Activated T-cell treated with anti-CD3 and anti-CD28 coated beads, Interleukin-2, amount 50 U/mL, for 24 hours (primary cell): ENCODE data around the gene RPA1.

Source experiments
- DNase-seq: peaks from one replicate; pipeline ENCODE4 v3.0.0-alpha.2; 2020
- H3K27ac Mint-ChIP-seq: 2 replicates; pipeline ENCODE4 v1.8.0; 2020; ENCODE audit warnings: mild to moderate bottlenecking, mixed read lengths
- H3K27me3 Mint-ChIP-seq: 2 replicates; pipeline ENCODE4 v1.8.0; 2020; ENCODE audit warnings: mixed read lengths
- H3K36me3 Mint-ChIP-seq: 2 replicates; pipeline ENCODE4 v1.8.0; 2020; ENCODE audit warnings: low read depth, mixed read lengths
- H3K4me1 Mint-ChIP-seq: 2 replicates; pipeline ENCODE4 v1.8.0; 2020; ENCODE audit warnings: low read depth, mixed read lengths
- H3K4me3 Mint-ChIP-seq: 2 replicates; pipeline ENCODE4 v1.8.0; 2020; ENCODE audit warnings: mild to moderate bottlenecking, moderate library complexity, mixed read lengths
- H3K9me3 Mint-ChIP-seq: 2 replicates; pipeline ENCODE4 v1.8.0; 2020; ENCODE audit warnings: mixed read lengths

The RPA1 gene

GRCh38 chr17:1920948-1921351, 91.1 kb downstream of the RPA1 start:
- DNase-seq: no peak
- no peaks in the 10 kb centered on the region for H3K9me3 Mint-ChIP-seq
- no peak overlapping the region for H3K4me3 Mint-ChIP-seq
- no peaks in the 10 kb centered on the region for H3K36me3 Mint-ChIP-seq
- peaks cover 1% of the 10 kb centered on the region for H3K27me3 Mint-ChIP-seq
- H3K4me1 Mint-ChIP-seq: no peaks in the 10 kb centered on the region
- no peak overlapping the region for H3K27ac Mint-ChIP-seq

- no peaks in the 10 kb centered on the region for H3K27me3 Mint-ChIP-seq
- no peak overlapping the region for H3K4me3 Mint-ChIP-seq
- no peaks in the 10 kb centered on the region for H3K9me3 Mint-ChIP-seq
- DNase-seq: no peak
- no peaks in the 10 kb centered on the region for H3K4me1 Mint-ChIP-seq
- H3K27ac Mint-ChIP-seq: no peak overlapping the region
- H3K36me3 Mint-ChIP-seq: no peaks in the 10 kb centered on the region
These were observed 99.2 kb downstream of the RPA1 start for GRCh38 chr17:1928976-1929375.

GRCh38 chr17:1930337-1930645, 100.5 kb downstream of the RPA1 start:
- Mint-ChIP-seq H3K36me3 (no peaks in the 10 kb centered on the region), H3K27me3 (no peaks in the 10 kb centered on the region), H3K4me3 (no peak overlapping the region), H3K9me3 (no peaks in the 10 kb centered on the region), H3K4me1 (no peaks in the 10 kb centered on the region), H3K27ac (no peak overlapping the region)
- DNase-seq: no peak

GRCh38 chr17:1931844-1932579, 102.2 kb downstream of the RPA1 start:
- DNase-seq: no peak

GRCh38 chr17:1933875-1934715, 104.3 kb downstream of the RPA1 start:
- H3K36me3 Mint-ChIP-seq: no peaks in the 10 kb centered on the region
- no peak overlapping the region for H3K4me3 Mint-ChIP-seq
- H3K27ac Mint-ChIP-seq: no peak overlapping the region
- no peak for DNase-seq
- no peaks in the 10 kb centered on the region for H3K4me1 Mint-ChIP-seq
- no peaks in the 10 kb centered on the region for H3K27me3 Mint-ChIP-seq
- H3K9me3 Mint-ChIP-seq: no peaks in the 10 kb centered on the region

More at GRCh38 chr17:1931844-1932579, 102.2 kb downstream of the RPA1 start:
- Mint-ChIP-seq H3K27me3 (no peaks in the 10 kb centered on the region), H3K4me3 (no peak overlapping the region), H3K9me3 (no peaks in the 10 kb centered on the region), H3K36me3 (no peaks in the 10 kb centered on the region), H3K4me1 (no peaks in the 10 kb centered on the region), H3K27ac (no peak overlapping the region)

- Mint-ChIP-seq H3K36me3 (no peaks in the 10 kb centered on the region), H3K27ac (no peak overlapping the region), H3K9me3 (no peaks in the 10 kb centered on the region), H3K4me1 (no peaks in the 10 kb centered on the region), H3K27me3 (no peaks in the 10 kb centered on the region), H3K4me3 (no peak overlapping the region)
- DNase-seq: no peak
These were observed 105.1 kb downstream of the RPA1 start for GRCh38 chr17:1934901-1935300.

GRCh38 chr17:1936766-1937165, 107.0 kb downstream of the RPA1 start:
- no peak for DNase-seq
- no peaks in the 10 kb centered on the region for H3K36me3 Mint-ChIP-seq
- H3K4me1 Mint-ChIP-seq: no peaks in the 10 kb centered on the region
- H3K27me3 Mint-ChIP-seq: no peaks in the 10 kb centered on the region
- H3K9me3 Mint-ChIP-seq: no peaks in the 10 kb centered on the region
- H3K4me3 Mint-ChIP-seq: no peak overlapping the region
- H3K27ac Mint-ChIP-seq: no peak overlapping the region

- no peak for DNase-seq
- no peak overlapping the region for H3K4me3 Mint-ChIP-seq
- H3K27ac Mint-ChIP-seq: no peak overlapping the region
- H3K9me3 Mint-ChIP-seq: no peaks in the 10 kb centered on the region
- no peaks in the 10 kb centered on the region for H3K4me1 Mint-ChIP-seq
- no peaks in the 10 kb centered on the region for H3K27me3 Mint-ChIP-seq
- H3K36me3 Mint-ChIP-seq: no peaks in the 10 kb centered on the region
These were observed 107.7 kb downstream of the RPA1 start for GRCh38 chr17:1937461-1937860.

- H3K36me3 Mint-ChIP-seq: no peaks in the 10 kb centered on the region
- no peaks in the 10 kb centered on the region for H3K27me3 Mint-ChIP-seq
- no peaks in the 10 kb centered on the region for H3K4me1 Mint-ChIP-seq
- no peak overlapping the region for H3K4me3 Mint-ChIP-seq
- H3K27ac Mint-ChIP-seq: no peak overlapping the region
- DNase-seq: no peak
- no peaks in the 10 kb centered on the region for H3K9me3 Mint-ChIP-seq
These were observed 110.4 kb downstream of the RPA1 start for GRCh38 chr17:1939981-1940809.

GRCh38 chr17:1940810-1941185, 111.0 kb downstream of the RPA1 start:
- Mint-ChIP-seq H3K4me3 (no peak overlapping the region), H3K9me3 (no peaks in the 10 kb centered on the region), H3K4me1 (no peaks in the 10 kb centered on the region), H3K27ac (no peak overlapping the region), H3K36me3 (no peaks in the 10 kb centered on the region), H3K27me3 (no peaks in the 10 kb centered on the region)
- no peak for DNase-seq

- H3K9me3 Mint-ChIP-seq: no peaks in the 10 kb centered on the region
- no peaks in the 10 kb centered on the region for H3K4me1 Mint-ChIP-seq
- no peak overlapping the region for H3K27ac Mint-ChIP-seq
- no peaks in the 10 kb centered on the region for H3K27me3 Mint-ChIP-seq
- DNase-seq: no peak
- no peaks in the 10 kb centered on the region for H3K36me3 Mint-ChIP-seq
- no peak overlapping the region for H3K4me3 Mint-ChIP-seq
These were observed 111.7 kb downstream of the RPA1 start for GRCh38 chr17:1941272-1942065.

- no peak overlapping the region for H3K4me3 Mint-ChIP-seq
These were observed 112.2 kb downstream of the RPA1 start for GRCh38 chr17:1942066-1942365.

GRCh38 chr17:1942666-1943435, 113.0 kb downstream of the RPA1 start:
- Mint-ChIP-seq H3K4me1 (no peaks in the 10 kb centered on the region), H3K27me3 (no peaks in the 10 kb centered on the region), H3K27ac (no peak overlapping the region), H3K9me3 (no peaks in the 10 kb centered on the region), H3K4me3 (no peak overlapping the region), H3K36me3 (no peaks in the 10 kb centered on the region)
- no peak for DNase-seq

More at GRCh38 chr17:1942066-1942365, 112.2 kb downstream of the RPA1 start:
- no peaks in the 10 kb centered on the region for H3K36me3 Mint-ChIP-seq
- no peak overlapping the region for H3K27ac Mint-ChIP-seq
- no peaks in the 10 kb centered on the region for H3K9me3 Mint-ChIP-seq
- H3K4me1 Mint-ChIP-seq: no peaks in the 10 kb centered on the region
- no peak for DNase-seq
- H3K27me3 Mint-ChIP-seq: no peaks in the 10 kb centered on the region

GRCh38 chr17:1943436-1943831, 113.6 kb downstream of the RPA1 start:
- Mint-ChIP-seq H3K27ac (no peak overlapping the region), H3K9me3 (no peaks in the 10 kb centered on the region), H3K4me3 (no peak overlapping the region), H3K4me1 (no peaks in the 10 kb centered on the region), H3K27me3 (no peaks in the 10 kb centered on the region), H3K36me3 (no peaks in the 10 kb centered on the region)
- no peak for DNase-seq
